Stomach (tissue), 9 donors: ENCODE measurements around the gene DNLZ. TPM values are rescaled to one million over a fixed set of nuclear protein-coding genes. Genes with fewer than 3 reads are reported as not detected.

ENCODE experiments used
- DNase-seq, 2 donors: peaks; one replicate each; pipeline versions ENCODE4 v3.0.0 to v3.0.0-alpha.2; 2013 to 2019
- H3K27ac ChIP-seq, 5 donors: fragments of 200-600 bp in 4 of 5; sonication (generic) in 4 of 5; one replicate each; pipeline ENCODE4 v1.5.1; 2013 to 2019; ENCODE audit warnings: mild to moderate bottlenecking in 1 of 5, moderate library complexity in 1 of 5
- H3K27me3 ChIP-seq, 3 donors: fragments of 200-600 bp; sonication (generic); one replicate each; pipeline ENCODE4 v1.5.1; 2017 to 2019; ENCODE audit warnings: mixed run types in 1 of 3
- H3K36me3 ChIP-seq, 4 donors: fragments of 200-600 bp; sonication (generic); 1 replicate in 3 of 4; 2 replicates in 1 of 4; pipeline ENCODE4 v1.5.1; 2016 to 2019
- H3K4me1 ChIP-seq, 4 donors: fragments of 200-600 bp; sonication (generic); one replicate each; pipeline ENCODE4 v1.5.1; 2016 to 2019
- H3K4me3 ChIP-seq, 4 donors: fragments of 200-600 bp; sonication (generic) in 3 of 4; one replicate each; pipeline ENCODE4 v1.5.1; 2016 to 2019; ENCODE audit warnings: mild to moderate bottlenecking in 1 of 4
- H3K9me3 ChIP-seq, 4 donors: fragments of 200-600 bp; sonication (generic); one replicate each; pipeline ENCODE4 v1.5.1; 2016 to 2019
- EP300 ChIP-seq: sonication (generic); formaldehyde crosslinking; IDR thresholded peaks from one replicate; pipeline ENCODE4 v1.6.1; 2017; ENCODE audit warnings: antibody characterized with exemption
- POLR2A ChIP-seq, 4 donors: fragments of 450-650 bp; IDR thresholded peaks; one replicate each; pipeline ENCODE4 v1.6.1; 2016; ENCODE audit warnings: antibody characterized with exemption in 4 of 4, control low read depth in 2 of 4, mild to moderate bottlenecking in 1 of 4, moderate library complexity in 1 of 4
- POLR2AphosphoS5 ChIP-seq, 3 donors: sonication (generic); formaldehyde crosslinking; IDR thresholded peaks; one replicate each; pipeline ENCODE4 v1.6.1; 2016; ENCODE audit warnings: antibody characterized with exemption in 3 of 3
- WGBS, 5 donors: extraction: QIAGEN DNeasy Blood & Tissue Kit in 3 of 5; methylation state at CpG; one replicate each; pipeline versions ENCODE4 v1.1.5 to v1.1.7; 2013 to 2018; 5-methylcytosine and 5-hydroxymethylcytosine counted together
- intact Hi-C: fragments of 100-400 bp; cut with DNase I; formaldehyde crosslinking; loops from one replicate; pipeline ENCODE4 v1.15.1; 2023; ENCODE audit warnings: low total_unique reads
- polyA plus RNA-seq, 3 donors: library from polyadenylated mRNA; stranded (reverse); fragments of 200-250 nt; gene quantifications; one replicate each; pipeline ENCODE4 v1.2.3, GENCODE V29; 2013
- total RNA-seq, 5 donors: library from RNA; depleted of rRNA; stranded (reverse); fragments of >200 nt; gene quantifications; one replicate each; pipeline versions ENCODE4 v1.1.0 to v1.2.3, GENCODE V29; 2014 to 2016
- TF ChIP-seq, protein P1 (sequence below), 7 experiments: fragments of 450-650 bp in 4 of 7; fragments of 200-600 bp in 3 of 7; sonication (generic) in 3 of 7; IDR thresholded peaks; one replicate each; pipeline ENCODE4 v1.5.1; 2016 to 2019; ENCODE audit warnings: antibody characterized with exemption in 7 of 7, control low read depth in 2 of 7, mild to moderate bottlenecking in 1 of 7
- donor health status: healthy with polysubstance abuse.
- donor health status: Bipolar disorder and iron deficiency.
- donor health status: healthy.

DNLZ gene
- total and polyA plus RNA-seq, 8 donors = 1.3 to 16.8 (median 10.1) TPM; not detected in 1

DNA sequence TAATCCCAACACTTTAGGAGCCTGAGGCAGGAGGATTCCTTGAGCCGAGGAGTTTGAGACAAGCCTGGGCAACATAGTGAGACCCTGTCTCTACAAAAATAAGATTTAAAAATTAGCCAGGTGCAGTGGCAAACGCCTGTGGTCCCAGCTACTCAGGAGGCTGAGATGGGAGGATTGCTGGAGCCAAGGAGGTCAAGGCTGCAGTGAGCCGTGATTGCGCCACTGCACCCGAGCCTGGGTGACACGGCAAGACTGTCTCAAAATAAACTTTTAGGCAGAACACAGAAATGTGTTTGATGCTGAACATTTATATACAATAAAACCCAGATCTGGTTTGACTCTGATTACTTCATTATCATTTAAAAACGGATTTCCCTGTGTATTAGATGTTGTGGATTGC lies 41.9 kb upstream of the DNLZ start:
- intact Hi-C loops = loop anchor here (10.0 kb wide), 1 partner anchor 71 kb away; no protein-coding TSS in a partner anchor
- Histone ChIP-seq H3K4me1 (peaks cover 13 to 22% (median 18%) of the 10 kb centered on the region in 4 donors), H3K4me3 (no peak overlapping the region), H3K27ac (no peak overlapping the region), H3K27me3 (no peaks in the 10 kb centered on the region), H3K36me3 (peaks cover 32 to 63% (median 60%) of the 10 kb centered on the region in 4 donors), H3K9me3 (no peaks in the 10 kb centered on the region)
- no peak for TF ChIP-seq POLR2AphosphoS5 (IDR thresholded peaks at IDR 0.05)
- TF ChIP-seq, protein P1, sequence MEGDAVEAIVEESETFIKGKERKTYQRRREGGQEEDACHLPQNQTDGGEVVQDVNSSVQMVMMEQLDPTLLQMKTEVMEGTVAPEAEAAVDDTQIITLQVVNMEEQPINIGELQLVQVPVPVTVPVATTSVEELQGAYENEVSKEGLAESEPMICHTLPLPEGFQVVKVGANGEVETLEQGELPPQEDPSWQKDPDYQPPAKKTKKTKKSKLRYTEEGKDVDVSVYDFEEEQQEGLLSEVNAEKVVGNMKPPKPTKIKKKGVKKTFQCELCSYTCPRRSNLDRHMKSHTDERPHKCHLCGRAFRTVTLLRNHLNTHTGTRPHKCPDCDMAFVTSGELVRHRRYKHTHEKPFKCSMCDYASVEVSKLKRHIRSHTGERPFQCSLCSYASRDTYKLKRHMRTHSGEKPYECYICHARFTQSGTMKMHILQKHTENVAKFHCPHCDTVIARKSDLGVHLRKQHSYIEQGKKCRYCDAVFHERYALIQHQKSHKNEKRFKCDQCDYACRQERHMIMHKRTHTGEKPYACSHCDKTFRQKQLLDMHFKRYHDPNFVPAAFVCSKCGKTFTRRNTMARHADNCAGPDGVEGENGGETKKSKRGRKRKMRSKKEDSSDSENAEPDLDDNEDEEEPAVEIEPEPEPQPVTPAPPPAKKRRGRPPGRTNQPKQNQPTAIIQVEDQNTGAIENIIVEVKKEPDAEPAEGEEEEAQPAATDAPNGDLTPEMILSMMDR (IDR thresholded peaks at IDR 0.05) = no peak
- TF ChIP-seq POLR2A (IDR thresholded peaks at IDR 0.05) = no peak
- TF ChIP-seq EP300 = no peak
- WGBS, 5 donors = 83 to 91% (median 86%) methylated on average over 7 of the region's 7 CpGs
- no peak for DNase-seq

DNA sequence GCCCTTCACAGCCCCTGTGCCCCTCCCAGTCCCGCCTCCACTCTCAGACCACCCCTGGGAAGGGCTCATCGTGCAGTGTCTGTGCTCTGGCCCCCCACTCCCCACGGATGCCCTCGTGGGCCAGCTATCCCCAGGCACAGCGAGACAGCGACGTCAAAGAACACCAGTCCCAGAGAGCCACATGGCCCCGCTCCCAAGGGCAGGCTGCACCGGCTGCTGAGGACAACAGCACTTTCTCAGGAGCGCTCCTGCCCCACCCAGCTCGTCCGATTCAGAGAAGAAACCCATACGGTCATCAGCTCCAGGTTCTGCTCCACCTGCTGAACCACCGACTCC lies 41.2 kb upstream of the DNLZ start:
- Histone ChIP-seq H3K4me3 (no peak overlapping the region), H3K27ac (no peak overlapping the region), H3K36me3 (peaks cover 32 to 63% (median 60%) of the 10 kb centered on the region in 4 donors), H3K4me1 (peaks cover 13 to 23% (median 20%) of the 10 kb centered on the region in 4 donors), H3K27me3 (no peaks in the 10 kb centered on the region), H3K9me3 (no peaks in the 10 kb centered on the region)
- intact Hi-C loops = loop anchor here (10.0 kb wide), 1 partner anchor 70 kb away; no protein-coding TSS in a partner anchor
- no peak for DNase-seq
- TF ChIP-seq, protein P1 (IDR thresholded peaks at IDR 0.05) = no peak
- TF ChIP-seq POLR2AphosphoS5 (IDR thresholded peaks at IDR 0.05) = no peak
- TF ChIP-seq EP300 = no peak
- no peak for TF ChIP-seq POLR2A (IDR thresholded peaks at IDR 0.05)
- WGBS, 5 donors = 90 to 93% (median 92%) methylated on average over 14 of the region's 14 CpGs

DNA sequence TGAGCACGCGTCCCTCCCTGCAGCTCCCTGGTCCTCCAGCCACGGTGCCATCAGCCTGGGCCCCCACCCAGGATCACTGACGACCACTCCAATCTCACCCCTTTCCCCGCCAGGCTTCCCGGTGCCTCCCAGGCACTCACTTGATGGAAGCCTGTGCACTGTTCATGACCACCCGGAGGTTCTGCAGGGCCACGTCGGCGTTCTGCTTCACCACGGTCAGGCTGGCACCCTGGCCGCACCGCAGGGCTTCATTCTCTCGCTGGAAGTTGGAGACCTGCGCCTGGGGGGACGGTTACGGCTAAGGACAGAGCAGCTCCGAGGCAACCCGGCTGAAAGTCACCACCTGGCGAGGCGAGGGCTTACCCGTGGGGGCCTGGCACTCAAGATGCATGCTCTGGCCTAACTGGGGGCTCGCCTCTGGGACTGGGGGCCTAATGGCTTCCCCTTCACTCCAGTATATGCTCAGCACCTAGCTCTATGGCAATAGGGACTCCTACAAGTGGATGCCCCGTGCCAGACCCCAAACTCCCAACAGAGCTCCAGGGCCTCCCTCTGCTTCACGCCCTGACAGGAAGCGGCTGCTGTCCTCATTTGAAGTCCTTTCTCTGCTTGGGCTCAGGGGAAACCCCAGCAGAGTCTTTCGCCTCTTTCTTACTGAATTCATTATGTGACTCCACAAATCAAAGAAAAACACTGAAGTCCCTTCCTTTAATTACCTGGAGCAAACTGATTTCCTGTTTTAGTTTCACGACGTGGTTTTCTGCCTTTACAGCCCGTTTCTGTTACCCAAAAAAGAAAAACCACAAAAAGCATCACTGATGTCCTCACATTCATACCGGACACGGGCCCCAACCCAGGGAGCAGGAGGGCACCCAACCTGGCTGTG lies 40.6 kb upstream of the DNLZ start:
- intact Hi-C loops = loop anchor here (10.0 kb wide), 1 partner anchor 69 kb away; no protein-coding TSS in a partner anchor
- Histone ChIP-seq H3K4me1 (peaks cover 11 to 22% (median 19%) of the 10 kb centered on the region in 4 donors), H3K4me3 (no peak overlapping the region), H3K27ac (no peak overlapping the region), H3K36me3 (peaks cover 32 to 63% (median 60%) of the 10 kb centered on the region in 4 donors), H3K9me3 (no peaks in the 10 kb centered on the region), H3K27me3 (no peaks in the 10 kb centered on the region)
- DNase-seq = no peak
- TF ChIP-seq EP300 = no peak
- 84 to 89% (median 89%) methylated on average over 18 to 32 of the region's 32 CpGs for WGBS, 5 donors

DNA sequence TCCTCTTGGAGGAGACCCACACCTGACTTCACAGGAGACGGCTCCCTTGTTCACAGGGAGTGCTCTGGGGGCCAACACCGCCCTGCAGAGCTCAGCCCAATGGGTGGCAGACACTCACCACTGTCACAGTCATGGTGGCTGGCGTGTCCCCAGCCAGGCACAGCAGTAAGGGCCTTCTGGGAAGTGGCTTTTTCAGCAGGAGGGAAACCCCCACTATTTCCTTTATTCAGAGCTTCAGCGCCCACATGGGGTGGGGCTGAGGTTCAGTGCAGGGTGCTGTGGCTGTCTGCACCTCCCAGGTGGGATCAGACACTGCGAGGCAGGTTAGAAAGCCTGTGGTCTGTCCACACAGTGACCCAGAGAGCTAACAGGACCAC lies 40.0 kb upstream of the DNLZ start:
- Histone ChIP-seq H3K27me3 (no peaks in the 10 kb centered on the region), H3K27ac (no peak overlapping the region), H3K4me1 (peaks cover 12 to 22% (median 21%) of the 10 kb centered on the region in 4 donors), H3K36me3 (peaks cover 32 to 66% (median 60%) of the 10 kb centered on the region in 4 donors), H3K9me3 (no peaks in the 10 kb centered on the region), H3K4me3 (no peak overlapping the region)
- intact Hi-C loops = loop anchor here (10.0 kb wide), 1 partner anchor 69 kb away; no protein-coding TSS in a partner anchor
- peak in 1 of 2 donors; percentile 43 for DNase-seq
- 73 to 92% (median 85%) methylated on average over 5 of the region's 5 CpGs for WGBS, 5 donors
- TF ChIP-seq EP300 (no peak), POLR2A (IDR thresholded peaks at IDR 0.05) (no peak), POLR2AphosphoS5 (IDR thresholded peaks at IDR 0.05) (no peak)
- TF ChIP-seq, protein P1 (IDR thresholded peaks at IDR 0.05) = no peak
